Nephron progenitor cell (in vitro differentiated cells): ENCODE measurements around the gene PDIA5.

Experiments
- DNase-seq: peaks from one replicate; pipeline ENCODE4 v3.0.0; 2021
- H3K27ac Mint-ChIP-seq: 2 replicates; pipeline ENCODE4 v1.8.0; 2021; ENCODE audit warnings: mild to moderate bottlenecking, moderate library complexity, mixed read lengths
- H3K27me3 Mint-ChIP-seq: 2 replicates; pipeline ENCODE4 v1.8.0; 2021; ENCODE audit warnings: mild to moderate bottlenecking, low read depth, mixed read lengths; ENCODE audit not compliant: poor library complexity
- H3K36me3 Mint-ChIP-seq: 2 replicates; pipeline ENCODE4 v1.8.0; 2021; ENCODE audit warnings: low read depth, mixed read lengths
- H3K4me1 Mint-ChIP-seq: 2 replicates; pipeline ENCODE4 v1.8.0; 2021; ENCODE audit warnings: mixed read lengths
- H3K4me3 Mint-ChIP-seq: 2 replicates; pipeline ENCODE4 v1.8.0; 2021; ENCODE audit warnings: mild to moderate bottlenecking, moderate library complexity, mixed read lengths
- H3K9me3 Mint-ChIP-seq: 2 replicates; pipeline ENCODE4 v1.8.0; 2021; ENCODE audit warnings: mild to moderate bottlenecking, moderate library complexity, mixed read lengths
- CTCF ChIP-seq: fragments of 200-600 bp; sonication (generic); IDR thresholded peaks from 2 replicates; pipeline ENCODE4 v1.5.0; 2021; ENCODE audit warnings: antibody characterized with exemption

PDIA5 gene

GRCh38 chr3:123194552-123194951, 127.7 kb downstream of the PDIA5 start:
- peak; percentile 37 for DNase-seq
- peaks cover 21% of the 10 kb centered on the region for H3K9me3 Mint-ChIP-seq

DNA sequence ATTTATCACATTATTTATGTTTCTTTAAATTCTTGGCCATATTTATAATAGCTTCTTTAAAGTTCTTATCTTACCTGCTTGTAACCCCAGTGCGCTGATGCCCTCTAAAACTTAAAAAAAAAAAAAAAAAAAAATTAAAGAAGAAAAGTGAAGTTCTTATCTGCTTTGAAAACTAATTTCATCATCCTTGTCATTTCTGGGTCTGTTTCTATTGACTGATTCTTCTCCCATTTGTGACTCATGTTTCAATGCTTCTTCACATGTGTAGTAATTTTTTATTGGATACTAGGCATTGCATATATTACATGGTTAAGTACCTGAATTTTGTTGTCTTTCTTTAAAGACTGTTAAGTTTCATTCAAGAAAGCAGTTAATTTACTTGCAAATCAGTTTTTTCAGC, 131.5 kb downstream of the PDIA5 start:
- H3K27me3 Mint-ChIP-seq = peaks cover 6% of the 10 kb centered on the region

More at GRCh38 chr3:123194552-123194951, 127.7 kb downstream of the PDIA5 start:
- TF ChIP-seq CTCF = peak; percentile 31
- no peak overlapping the region for H3K4me3 Mint-ChIP-seq
- peaks cover 5% of the 10 kb centered on the region for H3K4me1 Mint-ChIP-seq
- H3K27ac Mint-ChIP-seq = no peak overlapping the region
- H3K36me3 Mint-ChIP-seq = peaks cover 5% of the 10 kb centered on the region
- peaks cover 9% of the 10 kb centered on the region for H3K27me3 Mint-ChIP-seq

GRCh38 chr3:123201223-123201556, 134.4 kb downstream of the PDIA5 start:
- no peak for TF ChIP-seq CTCF
- Mint-ChIP-seq H3K36me3 (peaks cover 5% of the 10 kb centered on the region), H3K4me1 (peaks cover 8% of the 10 kb centered on the region), H3K27me3 (peaks cover 6% of the 10 kb centered on the region), H3K9me3 (peaks cover 21% of the 10 kb centered on the region), H3K27ac (peak overlapping the region; percentile 94), H3K4me3 (peak overlapping the region; percentile 87)
- no peak for DNase-seq

More for the DNA sequence above, 131.5 kb downstream of the PDIA5 start:
- no peak for DNase-seq
- peaks cover 21% of the 10 kb centered on the region for H3K9me3 Mint-ChIP-seq
- peaks cover 13% of the 10 kb centered on the region for H3K4me1 Mint-ChIP-seq
- TF ChIP-seq CTCF = no peak
- no peak overlapping the region for H3K4me3 Mint-ChIP-seq
- H3K27ac Mint-ChIP-seq = no peak overlapping the region
- H3K36me3 Mint-ChIP-seq = peaks cover 5% of the 10 kb centered on the region

DNA sequence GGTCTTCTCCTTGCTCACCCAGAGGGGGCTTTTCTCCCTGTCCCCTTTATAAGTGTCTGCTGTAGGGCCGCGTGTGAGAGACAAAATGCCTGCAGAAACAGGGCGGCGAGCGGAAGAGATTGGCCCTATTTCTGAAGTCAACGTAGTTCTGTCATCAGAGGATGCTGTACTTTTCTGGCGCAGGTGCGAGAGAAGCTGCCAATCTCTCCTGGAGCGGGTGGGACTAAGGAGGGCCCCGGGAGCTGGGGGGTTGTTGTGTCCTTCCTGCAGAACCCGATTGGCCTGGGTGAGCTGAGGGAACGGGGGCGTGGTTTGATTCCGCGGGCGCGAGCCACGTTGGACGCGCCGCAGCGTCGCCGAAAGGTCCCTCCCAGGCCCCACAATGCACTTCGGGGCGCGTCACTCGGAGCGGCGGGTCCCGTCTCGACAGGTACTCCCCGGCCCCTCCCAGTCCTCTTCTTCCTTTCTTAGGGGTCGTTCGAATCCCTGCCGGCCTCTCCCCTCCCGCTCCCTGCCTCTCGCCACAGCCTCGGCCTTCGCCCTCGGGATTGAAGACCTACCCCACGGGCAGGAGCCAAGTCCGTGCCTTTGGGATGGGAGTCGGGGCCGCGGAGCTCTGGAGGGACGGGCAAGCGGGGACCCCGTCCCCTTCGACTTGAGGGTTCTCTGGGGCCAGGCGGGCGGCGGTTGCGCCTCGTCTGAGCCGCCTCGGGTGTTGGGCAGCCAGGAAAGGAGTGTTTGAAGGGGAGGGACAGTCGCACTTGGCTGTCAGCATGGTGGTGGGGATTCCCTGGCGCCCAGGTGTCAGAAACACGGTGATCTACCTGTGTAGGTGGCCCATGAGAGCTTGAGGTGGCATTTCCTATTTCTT, 135.0 kb downstream of the PDIA5 start, which contains the start of gene SEC22A:
TSS of gene SEC22A (plus strand) at position 387 of the 871 bp plus-strand sequence. CDS start 7,275 bp downstream, outside the sequence.
- peaks cover 5% of the 10 kb centered on the region for H3K36me3 Mint-ChIP-seq
- peak within 1 kb of the TSS; percentile 87 for H3K4me3 Mint-ChIP-seq
- peaks cover 8% of the 10 kb centered on the region for H3K4me1 Mint-ChIP-seq
- no peak for TF ChIP-seq CTCF
- peaks cover 20% of the 10 kb centered on the region for H3K9me3 Mint-ChIP-seq
- H3K27ac Mint-ChIP-seq = peak within 1 kb of the TSS; percentile 94
- peak; percentile 92 for DNase-seq
- H3K27me3 Mint-ChIP-seq = peaks cover 2% of the 10 kb centered on the region

DNA sequence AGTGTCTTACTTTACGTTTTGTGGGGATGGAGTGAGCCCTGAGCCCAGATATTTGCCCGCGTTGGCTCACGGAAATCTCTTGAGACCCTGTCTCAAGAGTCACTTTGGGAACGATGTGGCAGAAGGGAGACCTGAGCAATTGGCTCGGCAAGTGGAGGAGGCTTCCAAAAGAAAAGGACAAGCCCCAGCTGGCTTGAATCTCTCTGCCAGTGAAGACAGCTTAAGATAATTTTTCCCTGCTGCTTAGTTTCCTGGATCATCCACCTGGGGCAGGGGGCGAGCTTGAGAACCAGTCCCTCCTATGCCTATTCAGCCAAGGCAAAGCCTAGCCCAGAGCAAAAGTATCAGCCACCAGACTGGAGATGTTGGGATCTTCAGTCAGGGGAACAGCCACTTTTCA, 135.6 kb downstream of the PDIA5 start:
- TF ChIP-seq CTCF = no peak
- Mint-ChIP-seq H3K4me1 (peaks cover 8% of the 10 kb centered on the region), H3K27me3 (no peaks in the 10 kb centered on the region), H3K9me3 (peaks cover 13% of the 10 kb centered on the region), H3K36me3 (no peaks in the 10 kb centered on the region), H3K27ac (peak overlapping the region; percentile 82), H3K4me3 (peak overlapping the region; percentile 87)
- DNase-seq = peak; percentile 9
